Activated naive CD4-positive, alpha-beta T cell treated with anti-CD3 and anti-CD28 coated beads, Interleukin-2, amount 50 U/mL, for 72 hours (primary cell): Measurements from ENCODE around the gene SFXN5. TPM values are rescaled to one million over a fixed set of nuclear protein-coding genes. Genes with fewer than 3 reads are reported as not detected.
"Not testable (repeated sequence)": the region's sequence is repeated elsewhere in the genome, so short reads cannot be mapped to it uniquely, and the experiment has no call there.

ENCODE experiments used
- ATAC-seq, 2 donors: fragments of 150-1000 bp; cut with Tn5 transposase; 2 replicates each; pipeline ENCODE4 v1.10.0; 2021; ENCODE audit warnings: mild to moderate bottlenecking in 2 of 2, moderate library complexity in 2 of 2
- DNase-seq, 2 donors: peaks; one replicate each; pipeline ENCODE4 v3.0.0; 2021 to 2022; ENCODE audit warnings: low spot score in 2 of 2
- H3K27ac Mint-ChIP-seq, 2 donors: one replicate each; pipeline ENCODE4 v1.8.0; 2022; ENCODE audit warnings: mild to moderate bottlenecking in 2 of 2, mixed read lengths in 2 of 2
- H3K36me3 Mint-ChIP-seq, 2 donors: one replicate each; pipeline ENCODE4 v1.8.0; 2022; ENCODE audit warnings: mixed read lengths in 2 of 2
- H3K9me3 Mint-ChIP-seq, 2 donors: one replicate each; pipeline ENCODE4 v1.8.0; 2022; ENCODE audit warnings: mixed read lengths in 2 of 2
- total RNA-seq, 2 donors: library from RNA; stranded (reverse); gene quantifications; one replicate each; pipeline ENCODE4 v1.2.3, GENCODE V29; 2022

Gene SFXN5
- total RNA-seq = 10 to 100 TPM in 1 of 2 donors, 1 to 10 TPM in 1; 5.2 to 16.0 TPM

- peak within 1 kb of the TSS; percentile 89 to 97 for H3K27ac Mint-ChIP-seq
- DNase-seq (peak; percentile 98), ATAC-seq (peak; percentile 92)
- peaks cover 0 to 6% of the 10 kb centered on the region in 2 donors for H3K36me3 Mint-ChIP-seq
- no peaks in the 10 kb centered on the region for H3K9me3 Mint-ChIP-seq
Measured at GRCh38 chr2:73071360-73072128, at the start of gene SFXN5. Gene SFXN5, minus strand, starts transcription at chr2:73071712. Its CDS starts 7 bp downstream, at chr2:73071705.

- not testable (repeated sequence) for ATAC-seq, H3K27ac Mint-ChIP-seq, DNase-seq, H3K36me3 Mint-ChIP-seq, H3K9me3 Mint-ChIP-seq
Measured at GRCh38 chr2:73119611-73120239, 48.2 kb upstream of the SFXN5 start.

DNA sequence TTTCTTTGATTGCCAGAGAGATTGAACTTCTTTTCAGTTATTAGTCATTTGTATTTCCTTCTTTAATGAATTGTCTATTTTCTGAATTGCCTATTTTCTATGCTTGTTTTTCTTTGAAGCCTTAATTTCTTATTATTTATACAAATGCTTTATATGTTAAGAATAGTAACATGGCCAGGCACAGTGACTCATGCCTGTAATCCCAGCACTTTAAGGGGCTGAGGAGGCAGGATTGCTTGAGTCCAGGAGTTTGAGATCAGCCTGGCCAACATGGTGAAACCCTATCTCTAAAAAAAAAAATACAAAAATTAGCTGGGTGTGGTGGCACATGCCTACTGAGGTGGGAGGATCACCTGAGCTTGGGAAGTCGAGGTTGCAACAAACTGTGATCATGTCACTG lies 45.9 kb upstream of the SFXN5 start:
- Mint-ChIP-seq H3K9me3 (no peaks in the 10 kb centered on the region), H3K27ac (no peak overlapping the region), H3K36me3 (no peaks in the 10 kb centered on the region)
- ATAC-seq (no peak), DNase-seq (no peak)

DNA sequence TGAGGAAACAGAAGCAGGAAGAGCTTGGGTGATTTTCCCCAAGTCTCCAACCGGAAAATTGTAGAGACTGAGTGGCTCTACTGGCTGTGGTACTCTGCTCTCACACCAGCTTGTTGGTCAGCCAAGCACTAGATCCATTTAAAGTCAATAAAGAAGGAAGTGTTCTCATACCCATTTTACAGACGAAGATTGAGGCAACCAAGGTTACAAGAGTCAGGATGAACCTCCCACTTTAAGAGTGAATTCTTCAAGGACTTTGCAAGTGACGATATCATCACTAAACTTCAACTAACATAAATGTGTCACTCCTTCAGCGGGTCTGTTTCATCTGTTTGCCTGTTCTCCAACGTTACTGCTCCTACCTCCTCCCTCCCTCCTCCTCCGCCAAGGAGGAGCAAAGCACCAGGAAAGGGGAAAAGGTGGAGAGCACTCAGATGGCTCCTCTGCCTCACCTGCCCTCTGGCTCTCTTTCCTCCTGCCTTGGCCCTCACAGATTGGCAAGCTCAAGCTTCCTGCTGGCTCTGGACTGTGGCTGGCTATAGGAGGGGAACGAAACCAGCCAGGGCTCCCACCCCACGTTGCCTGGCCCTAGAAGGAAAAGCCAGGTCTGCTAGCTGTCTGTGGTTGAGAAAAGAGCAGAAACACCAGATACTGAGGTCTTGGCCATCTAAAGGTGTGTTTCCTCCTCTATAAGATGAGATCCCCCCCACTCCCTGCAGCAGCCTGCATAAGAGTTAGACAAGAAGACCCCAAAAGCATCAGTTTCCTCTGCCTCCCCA lies 44.9 kb upstream of the SFXN5 start:
- DNase-seq = no peak
- Mint-ChIP-seq H3K9me3 (no peaks in the 10 kb centered on the region), H3K36me3 (peaks cover 5 to 9% of the 10 kb centered on the region in 2 donors), H3K27ac (no peak overlapping the region)
- no peak for ATAC-seq

- peaks cover 5 to 10% of the 10 kb centered on the region in 2 donors for H3K36me3 Mint-ChIP-seq
- ATAC-seq (no peak), DNase-seq (no peak)
- H3K9me3 Mint-ChIP-seq = no peaks in the 10 kb centered on the region
- H3K27ac Mint-ChIP-seq = no peak overlapping the region
Measured at GRCh38 chr2:73114273-73114867, 42.9 kb upstream of the SFXN5 start.

DNA sequence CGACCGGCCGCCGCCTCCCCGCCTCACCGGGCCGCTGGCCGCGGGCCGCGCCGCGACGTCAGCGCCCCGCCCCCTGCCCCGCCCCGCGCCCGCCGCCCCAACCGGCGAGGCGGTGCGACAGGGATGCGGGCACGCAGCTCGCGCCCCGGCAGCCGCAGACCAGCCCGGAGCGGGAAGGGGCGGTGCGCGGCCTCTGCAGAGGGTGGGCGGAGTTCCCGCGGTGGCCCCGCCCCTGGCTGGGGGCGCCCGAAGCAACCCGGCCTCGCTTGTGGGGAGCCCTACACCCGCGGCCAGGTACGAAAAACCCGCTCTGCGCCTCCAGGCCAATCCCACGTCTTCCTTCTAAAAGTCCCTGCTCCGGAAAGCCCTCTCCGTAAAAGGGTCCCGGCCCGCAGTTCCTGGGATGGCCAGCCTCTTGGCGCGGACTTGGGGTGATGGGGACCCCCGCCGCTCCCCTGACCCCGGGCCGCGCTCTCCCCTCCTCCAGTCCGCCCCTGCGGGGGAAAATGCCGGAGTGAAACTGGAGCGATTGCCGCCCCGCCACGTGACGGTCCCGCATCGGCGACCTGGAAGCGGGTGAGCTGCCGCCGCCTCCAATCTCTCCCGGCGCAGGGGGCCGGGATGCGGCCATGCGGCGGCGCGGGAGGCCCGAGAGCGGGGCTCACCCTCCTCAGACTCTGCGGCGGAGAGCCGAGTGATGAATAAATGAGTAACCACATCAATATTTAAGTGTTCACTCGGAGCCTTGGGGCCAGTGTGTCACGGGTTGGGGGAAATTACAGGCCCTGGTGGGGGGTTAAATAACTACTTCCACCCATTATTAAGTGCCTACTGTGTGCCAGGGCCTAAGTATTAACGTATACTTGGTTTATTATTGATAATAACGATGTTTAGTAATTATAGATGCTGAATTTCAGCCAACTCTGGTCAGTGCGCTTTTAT lies 41.7 kb upstream of the SFXN5 start, which contains the start of gene RAB11FIP5:
Gene RAB11FIP5 (minus strand): TSS at position 36 of the 942 bp plus-strand sequence. CDS start 171 bp downstream, outside the sequence.
- peak; percentile 84 to 85 for DNase-seq
- peak within 1 kb of the TSS; percentile 73 to 88 for H3K27ac Mint-ChIP-seq
- H3K9me3 Mint-ChIP-seq = no peaks in the 10 kb centered on the region
- ATAC-seq = peak; percentile 82 to 92
- H3K36me3 Mint-ChIP-seq = peaks cover 5 to 10% of the 10 kb centered on the region in 2 donors

DNA sequence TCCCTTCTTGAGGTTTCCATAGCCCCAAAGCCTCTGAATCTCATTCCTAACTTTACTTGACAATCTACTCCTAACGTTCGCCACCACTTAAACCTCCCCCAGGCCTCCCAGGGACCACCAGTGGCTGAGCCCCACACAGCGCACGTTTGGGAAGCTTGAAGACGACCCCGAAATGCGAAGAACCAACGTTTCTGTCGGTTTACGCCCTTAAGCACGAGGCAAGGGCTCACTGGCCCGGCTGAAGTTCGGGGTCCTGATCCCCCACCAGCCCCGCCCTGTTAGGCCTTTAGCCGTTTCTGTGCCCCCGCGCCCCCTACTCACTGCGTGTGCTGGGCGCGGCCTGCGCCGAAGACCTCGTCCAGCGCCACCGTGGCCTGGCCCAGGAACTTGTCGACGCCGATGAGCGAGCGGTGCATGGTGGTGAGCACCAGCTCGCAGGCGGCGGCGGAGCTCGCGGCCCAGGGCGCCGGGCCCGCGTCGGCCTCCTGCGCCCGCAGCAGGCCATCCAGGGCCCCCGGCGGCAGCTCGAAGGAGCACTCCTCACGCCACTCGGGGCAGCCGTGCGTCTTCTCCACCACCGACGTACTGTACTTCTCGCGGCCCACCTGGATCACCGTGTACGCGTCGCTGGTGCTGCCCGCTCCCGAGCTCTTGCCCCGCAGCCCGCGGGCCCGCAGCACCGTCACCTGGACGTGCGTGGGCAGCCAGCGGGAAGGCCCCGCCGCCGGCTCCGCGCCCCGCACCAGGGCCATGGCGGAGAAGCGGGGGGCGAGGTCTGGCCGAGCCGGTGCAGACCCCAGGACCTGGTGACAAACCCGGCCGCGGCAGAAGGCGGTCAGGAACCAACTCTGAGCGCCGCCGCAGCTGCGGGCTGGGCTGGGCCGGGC lies 40.8 kb upstream of the SFXN5 start:
- H3K27ac Mint-ChIP-seq = peak overlapping the region; percentile 73 to 88
- H3K36me3 Mint-ChIP-seq = peaks cover 5 to 10% of the 10 kb centered on the region in 2 donors
- ATAC-seq (peak; percentile 28 to 36), DNase-seq (peak; percentile 31 to 61)
- no peaks in the 10 kb centered on the region for H3K9me3 Mint-ChIP-seq

DNA sequence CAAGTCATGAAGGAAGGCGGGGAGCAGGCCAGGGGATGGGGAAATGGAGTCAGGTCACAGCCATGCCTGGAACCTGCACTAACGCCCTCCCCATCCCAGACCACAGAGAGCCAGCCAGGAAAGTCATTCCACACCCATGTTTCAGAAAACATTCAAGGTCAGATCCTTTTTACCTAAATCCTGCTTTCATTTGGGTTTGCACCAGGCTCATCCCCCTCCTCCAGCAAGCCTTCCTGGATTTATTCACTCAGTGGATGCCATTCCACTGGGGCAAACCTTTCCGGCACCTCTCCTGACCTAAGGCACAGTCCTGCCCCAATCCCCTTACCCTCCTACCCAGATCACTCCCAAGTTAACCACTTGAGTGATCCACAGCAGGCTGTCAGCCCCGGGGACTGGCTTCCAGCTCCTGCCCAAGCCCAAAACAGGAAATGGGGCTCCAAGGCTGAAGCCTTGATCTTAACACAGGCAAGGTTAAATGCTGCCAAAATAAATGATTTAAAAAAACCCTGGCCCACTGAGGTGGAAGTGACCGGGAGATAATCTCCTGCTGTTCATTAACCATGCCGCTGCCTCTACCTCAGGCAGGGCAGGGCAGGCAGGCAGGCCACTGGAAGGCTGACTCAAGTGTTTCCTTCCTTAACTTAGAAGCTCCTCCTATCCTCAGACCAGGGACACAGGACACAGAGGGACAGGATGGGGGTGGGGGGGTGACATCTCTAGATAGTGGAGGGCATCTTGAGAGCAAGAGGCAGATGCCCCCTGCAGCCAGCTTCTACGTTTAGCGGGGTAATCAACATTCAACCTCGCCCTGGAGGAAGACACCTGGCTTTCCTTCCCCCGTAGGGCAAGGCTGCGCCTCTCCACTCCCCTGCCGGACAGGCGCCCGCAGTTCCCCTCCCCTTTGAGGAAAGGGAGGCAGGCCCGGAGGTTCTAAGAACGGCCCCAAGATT lies 39.8 kb upstream of the SFXN5 start:
- peak in 1 of 2 donors; percentile 13 for ATAC-seq

GRCh38 chr2:73110168-73111072 lies 38.9 kb upstream of the SFXN5 start:
- DNase-seq (no peak), ATAC-seq (no peak)
- Mint-ChIP-seq H3K9me3 (no peaks in the 10 kb centered on the region), H3K36me3 (peaks cover 5 to 10% of the 10 kb centered on the region in 2 donors), H3K27ac (no peak overlapping the region)

More for the DNA sequence above, 39.8 kb upstream of the SFXN5 start:
- peaks cover 5 to 10% of the 10 kb centered on the region in 2 donors for H3K36me3 Mint-ChIP-seq
- DNase-seq = peak in 1 of 2 donors; percentile 15
- no peaks in the 10 kb centered on the region for H3K9me3 Mint-ChIP-seq
- H3K27ac Mint-ChIP-seq = peak overlapping the region; percentile 73 to 88

DNA sequence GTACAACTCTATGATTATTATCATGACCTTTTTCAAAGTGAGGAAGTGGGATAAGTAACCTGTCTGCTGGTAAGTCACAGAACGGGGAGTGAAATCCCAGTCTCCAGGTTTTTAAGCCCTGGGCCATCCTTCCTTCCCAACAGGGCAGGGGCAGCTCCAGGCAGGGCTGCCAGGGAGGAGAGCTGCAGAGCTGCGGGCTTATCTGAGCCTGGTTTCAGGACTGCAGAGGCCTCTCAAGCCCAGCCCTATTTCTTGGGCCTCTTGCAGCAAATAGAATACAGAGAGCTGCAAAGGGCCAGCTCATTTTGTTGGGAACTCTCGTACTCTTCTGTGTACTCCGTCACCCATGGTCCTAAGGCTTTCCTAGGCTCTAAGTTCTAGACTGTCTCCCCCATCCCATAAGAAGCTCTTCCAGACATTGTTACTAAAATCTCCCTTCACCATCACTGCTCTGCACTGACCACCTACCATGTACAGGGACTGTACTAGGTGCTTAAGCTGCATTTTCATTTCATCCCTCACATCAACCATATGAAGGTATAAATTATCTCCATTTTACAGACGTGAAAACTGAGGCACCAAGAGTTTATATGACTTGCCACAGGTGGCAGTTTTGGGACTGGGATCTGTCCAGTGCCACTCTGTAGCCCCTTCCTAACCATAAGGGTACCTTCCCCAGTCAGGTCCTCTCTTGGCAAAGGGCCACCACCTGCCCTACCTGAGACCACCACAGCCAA lies 38.1 kb upstream of the SFXN5 start:
- H3K36me3 Mint-ChIP-seq = peaks cover 5 to 10% of the 10 kb centered on the region in 2 donors
- no peak for ATAC-seq

GRCh38 chr2:73107211-73107926 lies 35.9 kb upstream of the SFXN5 start:
- DNase-seq (no peak), ATAC-seq (no peak)
- Mint-ChIP-seq H3K36me3 (peaks cover 5 to 10% of the 10 kb centered on the region in 2 donors), H3K9me3 (no peaks in the 10 kb centered on the region), H3K27ac (peak overlapping the region in 1 of 2 donors; percentile 42)

More for the DNA sequence above, 38.1 kb upstream of the SFXN5 start:
- H3K9me3 Mint-ChIP-seq = no peaks in the 10 kb centered on the region
- DNase-seq = no peak
- H3K27ac Mint-ChIP-seq = no peak overlapping the region

DNA sequence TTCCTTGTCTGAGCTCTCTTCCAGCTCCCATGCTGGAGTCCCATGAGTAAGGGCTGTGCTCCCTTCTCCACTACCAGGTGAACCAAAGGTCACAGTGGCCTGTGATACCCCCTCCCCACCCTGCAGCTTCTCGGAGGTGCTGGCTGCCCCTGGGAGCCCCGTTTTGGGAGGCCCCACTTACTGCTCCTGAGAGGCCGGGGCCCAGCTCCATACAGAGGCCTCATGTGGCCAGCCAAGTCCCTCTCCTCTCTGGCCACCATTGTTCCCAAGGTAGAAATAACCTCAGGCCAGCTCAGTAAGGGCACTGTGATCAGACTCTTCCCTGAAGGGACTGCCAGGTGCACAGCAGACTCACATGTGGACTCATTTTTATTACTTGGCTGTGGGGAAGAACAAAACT lies 35.3 kb upstream of the SFXN5 start:
- ATAC-seq = no peak
- DNase-seq = no peak
- peaks cover under 1 to 6% of the 10 kb centered on the region in 2 donors for H3K36me3 Mint-ChIP-seq
- peak overlapping the region; percentile 42 to 81 for H3K27ac Mint-ChIP-seq
- H3K9me3 Mint-ChIP-seq = no peaks in the 10 kb centered on the region
